Neural cell (in vitro differentiated cells): ENCODE results near the gene CAPN9. TPM values are rescaled to one million over a fixed set of nuclear protein-coding genes. Genes with fewer than 3 reads are reported as not detected.

Source experiments
- H2AFZ ChIP-seq: fragments of 200-600, 300-800 bp; sonication (generic), shearing (Covaris generic); 2 replicates; pipeline ENCODE4 v1.6.0; 2014; ENCODE audit warnings: low read depth, mild to moderate bottlenecking, antibody characterized with exemption, low read length, moderate library complexity
- H3F3A ChIP-seq: fragments of 200-600 bp; shearing (Covaris generic); 2 replicates; pipeline ENCODE4 v1.6.1; 2016; ENCODE audit warnings: mild to moderate bottlenecking, moderate library complexity, mixed read lengths, antibody characterized with exemption, low read length; ENCODE audit not compliant: insufficient read depth, poor library complexity, severe bottlenecking
- H3K27ac ChIP-seq: fragments of 200-600, 300-800 bp; sonication (generic), shearing (Covaris generic); 2 replicates; pipeline ENCODE4 v1.5.1; 2014; ENCODE audit warnings: mild to moderate bottlenecking, low read length, moderate library complexity
- H3K27me3 ChIP-seq: fragments of 300-800, 200-600 bp; sonication (generic), shearing (Covaris generic); 2 replicates; pipeline ENCODE4 v1.6.0; 2014; ENCODE audit warnings: mild to moderate bottlenecking, low read depth, low read length, moderate library complexity; ENCODE audit not compliant: insufficient read depth
- H3K36me3 ChIP-seq: fragments of 300-800, 200-600 bp; sonication (generic), shearing (Covaris generic); 2 replicates; pipeline ENCODE4 v1.5.1; 2014; ENCODE audit warnings: mild to moderate bottlenecking, antibody characterized with exemption, low read length, moderate library complexity; ENCODE audit not compliant: insufficient read depth
- H3K4me2 ChIP-seq: fragments of 300-800, 200-600 bp; sonication (generic), shearing (Covaris generic); 2 replicates; pipeline ENCODE4 v1.6.0; 2014; ENCODE audit warnings: mild to moderate bottlenecking, low read length
- H3K4me3 ChIP-seq: fragments of 300-800, 200-600 bp; sonication (generic), shearing (Covaris generic); 2 replicates; pipeline ENCODE4 v1.5.1; 2014; ENCODE audit warnings: mild to moderate bottlenecking, low read length, moderate library complexity
- H3K79me2 ChIP-seq: fragments of 200-600 bp; shearing (Covaris generic); replicated peaks from 2 replicates; pipeline ENCODE4 v1.6.0; 2014; ENCODE audit warnings: mild to moderate bottlenecking, low read length, moderate library complexity; ENCODE audit not compliant: insufficient read depth
- H3K9ac ChIP-seq: fragments of 300-800, 200-600 bp; sonication (generic), shearing (Covaris generic); 2 replicates; pipeline ENCODE4 v1.6.1; 2016; ENCODE audit warnings: mild to moderate bottlenecking, low read length, mixed read lengths
- H3K9me2 ChIP-seq: fragments of 200-600 bp; shearing (Covaris generic); 2 replicates; pipeline ENCODE4 v1.6.1; 2016; ENCODE audit warnings: mild to moderate bottlenecking, low read length, mixed read lengths; ENCODE audit not compliant: insufficient read depth
- H3K9me3 ChIP-seq: fragments of 200-600, 300-800 bp; sonication (generic), shearing (Covaris generic); 2 replicates; pipeline ENCODE4 v1.6.1; 2016; ENCODE audit warnings: mild to moderate bottlenecking, mixed run types, low read length, moderate library complexity, mixed read lengths
- H4K20me1 ChIP-seq: fragments of 200-600 bp; shearing (Covaris generic); 2 replicates; pipeline ENCODE4 v1.6.1; 2016; ENCODE audit warnings: mild to moderate bottlenecking, mixed run types; ENCODE audit not compliant: insufficient read depth
- CTCF ChIP-seq: fragments of 450-650 bp; IDR thresholded peaks from 2 replicates; pipeline ENCODE4 v1.5.1; 2014; ENCODE audit warnings: antibody characterized with exemption, mild to moderate bottlenecking, moderate library complexity; ENCODE audit not compliant: poor library complexity, severe bottlenecking
- EP300 ChIP-seq: fragments of 450-650 bp; conservative IDR thresholded peaks from 2 replicates; pipeline ENCODE4 v1.6.1; 2014; ENCODE audit warnings: antibody characterized with exemption, mild to moderate bottlenecking, moderate library complexity; ENCODE audit not compliant: poor library complexity, severe bottlenecking
- EZH2 ChIP-seq: fragments of 200-600, 300-800 bp; shearing (Covaris generic), sonication (generic); IDR thresholded peaks from 2 replicates; pipeline ENCODE4 v1.6.1; 2014; ENCODE audit warnings: antibody characterized with exemption, low read length, borderline replicate concordance, mild to moderate bottlenecking; ENCODE audit not compliant: insufficient read depth, poor library complexity, severe bottlenecking
- MXI1 ChIP-seq: fragments of 450-650 bp; conservative IDR thresholded peaks from 2 replicates; pipeline ENCODE4 v1.6.1; 2014; ENCODE audit warnings: antibody characterized with exemption, mild to moderate bottlenecking; ENCODE audit not compliant: poor library complexity, severe bottlenecking
- POLR2AphosphoS5 ChIP-seq: IDR thresholded peaks from 2 replicates; pipeline ENCODE4 v1.6.1; 2012
- RAD21 ChIP-seq: fragments of 450-650 bp; conservative IDR thresholded peaks from 2 replicates; pipeline ENCODE4 v1.6.1; 2014; ENCODE audit warnings: antibody characterized with exemption, mild to moderate bottlenecking, moderate library complexity
- REST ChIP-seq: IDR thresholded peaks from 2 replicates; pipeline ENCODE4 v1.6.1; 2012; ENCODE audit warnings: borderline replicate concordance
- SMC3 ChIP-seq: fragments of 450-650 bp; conservative IDR thresholded peaks from 2 replicates; pipeline ENCODE4 v1.6.1; 2014; ENCODE audit warnings: antibody characterized with exemption, mild to moderate bottlenecking, moderate library complexity; ENCODE audit not compliant: poor library complexity
- TAF1 ChIP-seq: IDR thresholded peaks from 2 replicates; pipeline ENCODE4 v1.6.1; 2012; ENCODE audit warnings: low read depth
- polyA plus RNA-seq: library from polyadenylated mRNA; depleted of rRNA; stranded (reverse); fragments of >200 nt; gene quantifications from 2 replicates; pipeline ENCODE4 v1.2.3, GENCODE V29; 2014

Gene CAPN9
- polyA plus RNA-seq, 1 donor from 2014 or later, result 0.14 TPM

- Histone ChIP-seq H3K9me2 (no peaks in the 10 kb centered on the region), H3K36me3 (no peaks in the 10 kb centered on the region), H3K27ac (no peak overlapping the region), H4K20me1 (no peaks in the 10 kb centered on the region), H3K4me2 (no peak overlapping the region), H3K9ac (no peak overlapping the region), H3F3A (no peaks in the 10 kb centered on the region), H2AFZ (no peak overlapping the region), H3K4me3 (no peak overlapping the region), H3K27me3 (no peaks in the 10 kb centered on the region), H3K9me3 (no peaks in the 10 kb centered on the region), H3K79me2 (no peaks in the 10 kb centered on the region)
- no peak for TF ChIP-seq SMC3
- no peak for TF ChIP-seq REST
- no peak for TF ChIP-seq POLR2AphosphoS5
- no peak for TF ChIP-seq CTCF
- TF ChIP-seq EP300, result no peak
- TF ChIP-seq MXI1, result no peak
- no peak for TF ChIP-seq EZH2
- no peak for TF ChIP-seq TAF1
- TF ChIP-seq RAD21, result no peak
These were observed 7.5 kb upstream of the CAPN9 start for GRCh38 chr1:230739564-230740290.

- H3K4me2 ChIP-seq, result no peak overlapping the region
- H3K36me3 ChIP-seq, result no peaks in the 10 kb centered on the region
- no peaks in the 10 kb centered on the region for H4K20me1 ChIP-seq
- H3K9me2 ChIP-seq, result no peaks in the 10 kb centered on the region
- no peak overlapping the region for H3K9ac ChIP-seq
- H3K79me2 ChIP-seq, result no peaks in the 10 kb centered on the region
- no peaks in the 10 kb centered on the region for H3K9me3 ChIP-seq
- H3F3A ChIP-seq, result no peaks in the 10 kb centered on the region
- H2AFZ ChIP-seq, result no peak overlapping the region
- H3K4me3 ChIP-seq, result no peak overlapping the region
- TF ChIP-seq RAD21, result no peak
- TF ChIP-seq TAF1, result no peak
- TF ChIP-seq SMC3, result no peak
- TF ChIP-seq EP300, result no peak
- no peak for TF ChIP-seq CTCF
- no peak for TF ChIP-seq REST
- no peak for TF ChIP-seq POLR2AphosphoS5
- no peak for TF ChIP-seq MXI1
- no peak for TF ChIP-seq EZH2
- no peaks in the 10 kb centered on the region for H3K27me3 ChIP-seq
- no peak overlapping the region for H3K27ac ChIP-seq
These were observed 3.3 kb upstream of the CAPN9 start for GRCh38 chr1:230743899-230744298.
